HFFc6 (cell line): ENCODE measurements around the gene PCED1A. TPM values are rescaled to one million over a fixed set of nuclear protein-coding genes. Genes with fewer than 3 reads are reported as not detected.

Experiments
- DNase-seq: peaks from one replicate; pipeline ENCODE4 v3.0.0-alpha.2; 2018
- H3K27ac Mint-ChIP-seq: 2 replicates; pipeline ENCODE4 v1.8.0; 2020; ENCODE audit warnings: mild to moderate bottlenecking, mixed read lengths
- H3K27me3 Mint-ChIP-seq: 2 replicates; pipeline ENCODE4 v1.8.0; 2021; ENCODE audit warnings: mild to moderate bottlenecking, moderate library complexity, mixed read lengths; ENCODE audit not compliant: insufficient read depth
- H3K36me3 Mint-ChIP-seq: 2 replicates; pipeline ENCODE4 v1.8.0; 2021; ENCODE audit warnings: low read depth, mixed read lengths
- H3K4me1 Mint-ChIP-seq: 2 replicates; pipeline ENCODE4 v1.8.0; 2020; ENCODE audit warnings: low read depth, mixed read lengths
- H3K4me3 Mint-ChIP-seq: 2 replicates; pipeline ENCODE4 v1.8.0; 2020; ENCODE audit warnings: mild to moderate bottlenecking, moderate library complexity, mixed read lengths
- H3K9me3 Mint-ChIP-seq: 2 replicates; pipeline ENCODE4 v1.8.0; 2020; ENCODE audit warnings: mild to moderate bottlenecking, mixed read lengths
- total RNA-seq, 6 experiments: library from RNA; stranded (reverse); fragmentation: NEBNext Ultra II Directional; extraction: Animal tissue kit (Norgen Biotek cat#: 25700); gene quantifications; 2 replicates in 1 of 6; 3 replicates in 5 of 6; pipeline ENCODE4 v1.2.3, GENCODE V29; 2021
- TF ChIP-seq, protein P1 (sequence below): fragments of 200-600 bp; sonication (generic); IDR thresholded peaks from 2 replicates; pipeline ENCODE4 v1.5.0; 2021; ENCODE audit warnings: antibody characterized with exemption, mild to moderate bottlenecking

The PCED1A gene
- total RNA-seq, 6 experiments from 2014 or later: 22.0 to 24.8 (median 23.8) TPM

- TF ChIP-seq, protein P1, sequence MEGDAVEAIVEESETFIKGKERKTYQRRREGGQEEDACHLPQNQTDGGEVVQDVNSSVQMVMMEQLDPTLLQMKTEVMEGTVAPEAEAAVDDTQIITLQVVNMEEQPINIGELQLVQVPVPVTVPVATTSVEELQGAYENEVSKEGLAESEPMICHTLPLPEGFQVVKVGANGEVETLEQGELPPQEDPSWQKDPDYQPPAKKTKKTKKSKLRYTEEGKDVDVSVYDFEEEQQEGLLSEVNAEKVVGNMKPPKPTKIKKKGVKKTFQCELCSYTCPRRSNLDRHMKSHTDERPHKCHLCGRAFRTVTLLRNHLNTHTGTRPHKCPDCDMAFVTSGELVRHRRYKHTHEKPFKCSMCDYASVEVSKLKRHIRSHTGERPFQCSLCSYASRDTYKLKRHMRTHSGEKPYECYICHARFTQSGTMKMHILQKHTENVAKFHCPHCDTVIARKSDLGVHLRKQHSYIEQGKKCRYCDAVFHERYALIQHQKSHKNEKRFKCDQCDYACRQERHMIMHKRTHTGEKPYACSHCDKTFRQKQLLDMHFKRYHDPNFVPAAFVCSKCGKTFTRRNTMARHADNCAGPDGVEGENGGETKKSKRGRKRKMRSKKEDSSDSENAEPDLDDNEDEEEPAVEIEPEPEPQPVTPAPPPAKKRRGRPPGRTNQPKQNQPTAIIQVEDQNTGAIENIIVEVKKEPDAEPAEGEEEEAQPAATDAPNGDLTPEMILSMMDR: no peak
- H3K9me3 Mint-ChIP-seq: no peaks in the 10 kb centered on the region
- H3K4me3 Mint-ChIP-seq: no peak overlapping the region
- H3K27ac Mint-ChIP-seq: no peak overlapping the region
- 0 out of 2 replicates have a peak, but pooled peaks cover 4% of the 10 kb centered on the region for H3K36me3 Mint-ChIP-seq
- H3K4me1 Mint-ChIP-seq: no peaks in the 10 kb centered on the region
- no peaks in the 10 kb centered on the region; the same call in 1 of the 2 replicates for H3K27me3 Mint-ChIP-seq
- DNase-seq: no peak
These were observed 10.6 kb upstream of the PCED1A start for GRCh38 chr20:2851086-2851485.

DNA sequence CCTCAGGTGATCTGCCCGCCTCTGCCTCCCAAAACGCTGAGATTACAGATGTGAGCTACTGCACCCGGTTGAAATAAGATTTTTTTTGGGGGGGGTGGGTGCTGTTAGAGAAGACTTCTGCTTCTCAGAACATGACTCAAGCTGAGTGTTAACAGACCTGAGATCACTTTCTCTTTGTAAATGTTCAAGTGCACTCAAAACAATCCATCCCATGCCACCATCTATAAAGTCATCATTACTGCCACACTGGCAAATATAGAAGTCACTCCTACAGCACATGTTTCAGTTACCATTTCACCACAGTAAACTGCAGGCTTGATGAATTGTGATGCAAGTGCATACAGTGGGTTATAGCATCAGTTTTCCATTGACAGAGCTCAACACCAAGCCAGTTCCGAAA, 9.1 kb upstream of the PCED1A start:
- Mint-ChIP-seq H3K4me1 (no peaks in the 10 kb centered on the region), H3K27ac (no peak overlapping the region), H3K9me3 (no peaks in the 10 kb centered on the region), H3K27me3 (no peaks in the 10 kb centered on the region; the same call in 1 of the 2 replicates), H3K4me3 (no peak overlapping the region), H3K36me3 (peaks cover 7% of the 10 kb centered on the region; the same call in 1 of the 2 replicates)
- TF ChIP-seq, protein P1: no peak
- DNase-seq: no peak

DNA sequence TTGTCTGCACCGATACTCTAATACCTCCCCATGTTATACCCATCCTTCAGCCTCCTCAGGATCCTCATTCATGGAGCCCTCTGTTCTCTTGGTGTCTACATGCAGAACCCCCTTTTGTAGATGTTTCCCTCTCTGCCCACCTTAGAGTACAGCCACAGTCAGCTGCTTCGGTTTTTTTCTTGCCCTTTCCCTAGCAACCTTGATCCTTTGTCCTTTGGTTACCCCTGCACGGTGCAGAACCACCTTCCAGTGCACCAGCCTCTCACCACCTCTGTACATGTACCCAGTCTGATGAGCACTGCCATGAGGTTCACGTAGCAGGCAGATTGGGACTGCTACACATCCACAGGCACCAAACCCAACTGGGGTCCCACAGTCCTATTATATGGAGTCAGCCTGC, 7.3 kb upstream of the PCED1A start:
- Mint-ChIP-seq H3K27ac (no peak overlapping the region), H3K36me3 (peaks cover 18% of the 10 kb centered on the region; the same call in 1 of the 2 replicates), H3K4me1 (no peaks in the 10 kb centered on the region), H3K27me3 (no peaks in the 10 kb centered on the region; the same call in 1 of the 2 replicates), H3K4me3 (no peak overlapping the region), H3K9me3 (no peaks in the 10 kb centered on the region)
- no peak for DNase-seq
- TF ChIP-seq, protein P1: no peak

DNA sequence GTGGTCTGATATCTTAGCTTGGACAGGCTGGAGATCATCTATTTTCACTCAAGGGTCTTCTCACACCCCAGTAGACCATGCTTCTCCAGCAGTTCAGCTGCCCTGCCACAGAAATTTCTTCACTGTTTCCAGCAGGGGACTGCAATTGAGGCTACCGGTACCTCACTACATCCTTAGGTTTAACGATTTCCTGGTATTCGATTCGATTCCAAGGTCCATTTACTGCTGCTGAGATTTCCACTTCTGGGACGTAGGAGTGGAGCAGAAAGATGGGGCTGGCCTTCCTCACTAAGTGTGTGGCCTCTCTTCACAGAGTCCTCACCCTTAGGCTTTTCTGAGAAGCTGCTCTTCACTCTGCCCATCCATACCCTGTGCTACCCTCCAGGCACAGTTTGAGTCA, 6.2 kb upstream of the PCED1A start:
- H3K27ac Mint-ChIP-seq: no peak overlapping the region
- H3K4me3 Mint-ChIP-seq: no peak overlapping the region
- no peaks in the 10 kb centered on the region for H3K4me1 Mint-ChIP-seq
- H3K27me3 Mint-ChIP-seq: no peaks in the 10 kb centered on the region
- TF ChIP-seq, protein P1: no peak
- H3K9me3 Mint-ChIP-seq: no peaks in the 10 kb centered on the region
- H3K36me3 Mint-ChIP-seq: peaks cover 18% of the 10 kb centered on the region; the same call in 1 of the 2 replicates
- DNase-seq: no peak

GRCh38 chr20:2845607-2846006, 5.2 kb upstream of the PCED1A start:
- Mint-ChIP-seq H3K9me3 (no peaks in the 10 kb centered on the region), H3K27me3 (no peaks in the 10 kb centered on the region), H3K36me3 (peaks cover 18% of the 10 kb centered on the region; the same call in 1 of the 2 replicates), H3K27ac (no peak overlapping the region), H3K4me1 (peaks cover 4% of the 10 kb centered on the region; the same call in 1 of the 2 replicates), H3K4me3 (no peak overlapping the region)
- no peak for DNase-seq
- TF ChIP-seq, protein P1: no peak
